MM.1S (cell line): ENCODE measurements around the gene BET1L.

Experiments
- DNase-seq: peaks from one replicate; pipeline ENCODE4 v3.0.0-alpha.2; 2015
- H2AFZ ChIP-seq: fragments of 300-600 bp; sonication (generic); 2 replicates; pipeline ENCODE4 v1.6.0; 2016; ENCODE audit warnings: antibody characterized with exemption, low read length
- H3F3A ChIP-seq: fragments of 300-600 bp; sonication (generic); 2 replicates; pipeline ENCODE4 v1.6.1; 2016; ENCODE audit warnings: mild to moderate bottlenecking, antibody characterized with exemption, low read length, moderate library complexity, mixed read lengths; ENCODE audit not compliant: insufficient read depth
- H3K27ac ChIP-seq: fragments of 300-600 bp; sonication (generic); 2 replicates; pipeline ENCODE4 v1.5.1; 2016; ENCODE audit warnings: mild to moderate bottlenecking, low read length
- H3K27me3 ChIP-seq: fragments of 300-600 bp; sonication (generic); replicated peaks from 2 replicates; pipeline ENCODE4 v1.6.0; 2016; ENCODE audit warnings: low read length; ENCODE audit not compliant: insufficient read depth
- H3K36me3 ChIP-seq: fragments of 300-600 bp; sonication (generic); replicated peaks from 2 replicates; pipeline ENCODE4 v1.6.1; 2016; ENCODE audit warnings: mild to moderate bottlenecking, low read length, mixed read lengths; ENCODE audit not compliant: insufficient read depth
- H3K4me1 ChIP-seq: fragments of 300-600 bp; sonication (generic); 2 replicates; pipeline ENCODE4 v1.6.1; 2016; ENCODE audit warnings: low read length, mixed read lengths
- H3K4me2 ChIP-seq: fragments of 300-600 bp; sonication (generic); 2 replicates; pipeline ENCODE4 v1.6.0; 2016; ENCODE audit warnings: low read depth, low read length
- H3K4me3 ChIP-seq: fragments of 300-600 bp; sonication (generic); 2 replicates; pipeline ENCODE4 v1.5.1; 2016; ENCODE audit warnings: low read length, mixed read lengths
- H3K79me2 ChIP-seq: fragments of 300-600 bp; sonication (generic); 2 replicates; pipeline ENCODE4 v1.6.1; 2016; ENCODE audit warnings: mixed run types, low read length, mixed read lengths
- H3K9ac ChIP-seq: fragments of 300-600 bp; sonication (generic); 2 replicates; pipeline ENCODE4 v1.6.1; 2016; ENCODE audit warnings: low read length, mixed read lengths
- H3K9me2 ChIP-seq: fragments of 300-600 bp; sonication (generic); replicated peaks from 2 replicates; pipeline ENCODE4 v1.6.1; 2016; ENCODE audit warnings: mild to moderate bottlenecking, low read length, mixed read lengths; ENCODE audit not compliant: insufficient read depth
- H3K9me3 ChIP-seq: fragments of 300-600 bp; sonication (generic); replicated peaks from 2 replicates; pipeline ENCODE4 v1.6.1; 2016; ENCODE audit warnings: mild to moderate bottlenecking, low read length, mixed read lengths; ENCODE audit not compliant: insufficient read depth
- H4K20me1 ChIP-seq: fragments of 300-600 bp; sonication (generic); 2 replicates; pipeline ENCODE4 v1.6.1; 2016; ENCODE audit warnings: mild to moderate bottlenecking, low read length, moderate library complexity, mixed read lengths; ENCODE audit not compliant: insufficient read depth
- CTCF ChIP-seq: fragments of 300-600 bp; sonication (generic); IDR thresholded peaks from 2 replicates; pipeline ENCODE4 v1.5.1; 2016; ENCODE audit warnings: antibody characterized with exemption, low read length, mixed read lengths
- EZH2 ChIP-seq: fragments of 300-600 bp; sonication (generic); optimal IDR thresholded peaks from 2 replicates; pipeline ENCODE3; 2017; ENCODE audit warnings: low read depth, mild to moderate bottlenecking, antibody characterized with exemption, low read length, mixed read lengths
- EZH2phosphoT487 ChIP-seq: fragments of 300-600 bp; sonication (generic); IDR thresholded peaks from 2 replicates; pipeline ENCODE4 v1.6.1; 2018; ENCODE audit warnings: antibody characterized with exemption, low read length

BET1L gene

DNA sequence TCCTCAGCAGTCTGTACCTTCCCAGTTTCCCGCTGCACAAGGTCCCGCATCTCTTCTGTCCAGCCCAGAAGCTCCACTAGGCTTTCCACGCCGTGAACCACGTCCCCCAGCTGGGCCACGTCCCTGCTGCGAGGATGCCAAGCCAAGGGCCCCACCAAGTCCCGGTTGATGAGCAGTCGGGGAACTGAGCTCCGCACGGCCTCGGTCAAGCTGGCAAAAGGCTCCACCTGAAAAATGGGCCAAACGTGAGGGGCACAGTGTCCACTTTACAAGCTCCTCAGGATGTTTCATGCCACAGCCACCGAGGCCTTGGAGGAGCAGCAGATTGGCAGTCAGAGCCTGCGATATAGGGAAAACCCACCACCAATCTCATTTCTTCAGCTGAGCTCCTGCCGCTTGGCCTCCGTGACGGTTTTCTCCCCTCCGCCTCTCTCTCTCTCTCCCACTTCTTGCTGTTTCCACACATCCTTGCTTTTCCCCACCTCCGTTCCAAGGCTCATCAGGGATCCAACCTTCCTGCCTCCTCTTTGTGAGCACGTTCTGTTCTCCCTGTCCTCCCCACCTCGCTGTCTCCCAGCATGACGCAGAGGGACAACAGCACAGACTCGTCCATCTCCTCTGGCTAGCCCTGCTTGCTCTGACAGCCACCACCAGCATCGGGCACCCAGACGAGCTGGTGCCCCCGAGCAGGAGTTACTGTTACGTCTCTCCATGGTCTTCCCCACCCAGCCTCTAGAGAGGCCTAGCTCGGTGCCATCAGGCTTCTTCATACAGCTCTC is 11.8 kb upstream of the BET1L start:
- Histone ChIP-seq H3K9me3 (no peaks in the 10 kb centered on the region), H3F3A (0 out of 2 replicates have a peak, but pooled peaks cover 3% of the 10 kb centered on the region), H3K4me2 (no peak overlapping the region), H3K79me2 (no peaks in the 10 kb centered on the region), H3K27ac (no peak overlapping the region), H3K4me3 (no peak overlapping the region), H2AFZ (no peak overlapping the region), H3K36me3 (peaks cover 4% of the 10 kb centered on the region; the same call in 1 of the 2 replicates), H3K9me2 (no peaks in the 10 kb centered on the region), H3K9ac (no peak overlapping the region), H4K20me1 (no peaks in the 10 kb centered on the region), H3K4me1 (no peaks in the 10 kb centered on the region), H3K27me3 (no peaks in the 10 kb centered on the region)
- no peak for DNase-seq
- no peak for TF ChIP-seq EZH2
- no peak for TF ChIP-seq CTCF
- no peak for TF ChIP-seq EZH2phosphoT487

DNA sequence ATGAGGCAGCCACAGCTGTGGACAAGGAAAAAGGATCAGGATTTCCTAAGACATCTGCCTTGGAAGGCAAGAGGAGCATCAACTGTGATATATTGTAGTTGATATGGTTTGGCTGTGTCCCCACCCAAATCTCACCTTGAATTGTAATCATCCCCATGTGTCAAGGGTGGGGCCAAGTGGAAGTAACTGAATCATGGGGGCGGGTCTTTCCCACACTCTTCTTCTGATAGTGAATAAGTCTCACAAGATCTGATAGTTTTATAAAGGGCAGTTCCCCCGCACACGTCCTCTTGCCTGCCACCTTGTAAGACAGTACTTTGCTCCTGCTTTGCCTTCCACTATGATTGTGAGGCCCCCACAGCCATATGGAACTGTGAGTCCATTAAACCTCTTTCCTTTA is 10.5 kb upstream of the BET1L start:
- H3K27ac ChIP-seq = no peak overlapping the region
- no peaks in the 10 kb centered on the region for H3K4me1 ChIP-seq
- H3K9me3 ChIP-seq = no peaks in the 10 kb centered on the region
- H3K27me3 ChIP-seq = no peaks in the 10 kb centered on the region
- TF ChIP-seq EZH2phosphoT487 (no peak), EZH2 (no peak), CTCF (no peak)
- H3K79me2 ChIP-seq = no peaks in the 10 kb centered on the region
- 0 out of 2 replicates have a peak, but pooled peaks cover 3% of the 10 kb centered on the region for H3F3A ChIP-seq
- peaks cover 10% of the 10 kb centered on the region; the same call in 1 of the 2 replicates for H3K36me3 ChIP-seq
- H2AFZ ChIP-seq = no peak overlapping the region
- no peak overlapping the region for H3K4me3 ChIP-seq
- H3K4me2 ChIP-seq = no peak overlapping the region
- DNase-seq = no peak
- H4K20me1 ChIP-seq = no peaks in the 10 kb centered on the region
- no peaks in the 10 kb centered on the region for H3K9me2 ChIP-seq
- H3K9ac ChIP-seq = no peak overlapping the region

DNA sequence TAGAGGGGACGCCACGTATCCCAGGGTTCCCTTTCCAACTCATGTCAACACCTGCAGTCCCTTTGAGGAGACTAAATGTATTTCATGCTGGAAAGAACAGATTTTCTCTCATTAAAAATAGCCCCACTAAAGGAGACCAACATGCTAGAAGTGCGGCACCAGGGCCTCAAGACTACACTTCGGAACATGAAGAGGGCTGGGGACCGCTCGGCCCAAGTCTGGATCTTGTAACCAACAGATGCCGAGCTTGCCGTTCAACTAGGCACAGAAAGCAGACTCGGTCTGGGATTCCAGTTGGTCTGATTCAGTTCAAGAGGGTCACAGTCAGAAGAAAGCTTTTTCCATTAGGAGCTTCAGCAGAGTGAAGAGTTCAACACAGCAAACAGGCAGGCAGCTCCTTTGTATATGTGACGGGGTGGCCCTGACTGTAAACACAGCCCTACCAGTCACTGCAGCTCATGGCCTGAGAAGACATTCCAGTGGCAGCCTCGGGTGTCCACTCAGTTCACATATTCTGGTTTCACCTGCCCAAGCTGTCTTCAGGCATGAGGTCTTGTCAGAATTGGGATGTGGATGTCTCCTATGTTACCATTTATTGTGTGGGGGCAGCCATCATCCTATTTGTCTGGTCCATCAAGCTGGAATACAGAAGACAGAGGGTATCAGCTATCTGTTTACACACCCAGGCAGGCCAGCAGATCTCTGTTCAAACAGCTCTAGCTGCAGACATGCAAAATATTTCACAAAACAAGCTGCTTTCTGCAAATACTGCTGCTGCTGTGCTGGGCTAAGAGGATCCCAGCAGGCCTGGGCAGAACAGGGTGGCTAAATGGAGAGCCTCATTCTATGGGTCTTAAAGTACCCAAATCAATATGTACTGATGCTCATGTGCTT is 9.1 kb upstream of the BET1L start:
- 0 out of 2 replicates have a peak, but pooled peaks cover 3% of the 10 kb centered on the region for H3F3A ChIP-seq
- no peak for DNase-seq
- H3K36me3 ChIP-seq = peaks cover 13% of the 10 kb centered on the region; the same call in 1 of the 2 replicates
- H2AFZ ChIP-seq = no peak overlapping the region
- H3K4me3 ChIP-seq = no peak overlapping the region
- no peak overlapping the region for H3K4me2 ChIP-seq
- no peak overlapping the region for H3K9ac ChIP-seq
- TF ChIP-seq EZH2phosphoT487 (no peak), CTCF (no peak), EZH2 (no peak)
- no peak overlapping the region for H3K27ac ChIP-seq
- no peaks in the 10 kb centered on the region for H3K27me3 ChIP-seq
- H3K9me2 ChIP-seq = no peaks in the 10 kb centered on the region
- H4K20me1 ChIP-seq = no peaks in the 10 kb centered on the region
- H3K79me2 ChIP-seq = peaks cover 4% of the 10 kb centered on the region
- no peaks in the 10 kb centered on the region for H3K9me3 ChIP-seq
- H3K4me1 ChIP-seq = no peaks in the 10 kb centered on the region
